ENCODE results near the gene RYR3. TPM values are rescaled to one million over a fixed set of nuclear protein-coding genes. Genes with fewer than 3 reads are reported as not detected.

Gene RYR3
- total RNA-seq, 1 experiment from 2014 or later = 0.66 TPM

DNA sequence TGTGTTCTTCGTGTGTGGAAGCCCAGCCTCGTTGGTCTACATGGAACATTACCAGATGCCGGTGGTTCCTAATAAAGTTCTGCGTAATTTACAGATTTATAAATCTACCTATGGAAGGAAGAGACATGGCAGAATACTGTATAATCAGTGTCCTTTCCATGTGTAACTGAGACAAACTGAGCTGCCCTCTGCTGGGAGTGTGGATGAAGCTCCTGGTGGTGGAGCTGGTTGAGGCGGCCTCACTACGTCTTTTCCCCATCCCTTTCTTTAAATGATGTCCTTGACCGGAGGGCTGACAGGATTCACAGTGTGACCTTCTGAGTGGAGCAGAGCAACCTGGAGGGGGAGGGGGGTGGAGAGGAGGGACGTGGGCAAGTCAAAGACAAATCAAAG is 390.5 kb downstream of the RYR3 start:
- no peak for TF ChIP-seq CTCF (IDR thresholded peaks at IDR 0.05; ENCODE audit: insufficient read depth in 1 of 2, low read depth in 1 of 2, low read length in 1 of 2, severe bottlenecking in 1 of 2, unreplicated experiment in 1 of 2)
- no peak for DNase-seq
- POLR2A ChIA-PET = no interaction called here
- no TSS peak for BruUV-seq (replicated peaks)
- Histone ChIP-seq H3K9me3 (no peaks in the 10 kb centered on the region), H3K4me1 (no peaks in the 10 kb centered on the region), H3K4me3 (ENCODE audit: low read depth, low read length) (no peak overlapping the region), H3K36me3 (ENCODE audit: control insufficient read depth, insufficient read depth, low read length) (no peaks in the 10 kb centered on the region), H3K27me3 (replicated peaks; ENCODE audit: control insufficient read depth, insufficient read depth, low read length) (no peaks in the 10 kb centered on the region)
- Mint-ChIP-seq H3K27ac (ENCODE audit: unreplicated experiment) (no peak overlapping the region), H3K27me3 (ENCODE audit: insufficient read depth, unreplicated experiment) (peaks cover 9% of the 10 kb centered on the region), H3K4me1 (ENCODE audit: low read depth, unreplicated experiment) (no peaks in the 10 kb centered on the region), H3K4me3 (ENCODE audit: unreplicated experiment) (no peak overlapping the region), H3K36me3 (ENCODE audit: insufficient read depth, unreplicated experiment) (no peaks in the 10 kb centered on the region), H3K9me3 (ENCODE audit: unreplicated experiment) (no peaks in the 10 kb centered on the region)
- CTCF ChIA-PET = interaction anchor here (0.6 to 2.4 kb wide), 15 partner anchors 11 to 615 kb away, joined by 3 to 67 read pairs (median 3); partner anchors contain the start of gene FMN1
- intact Hi-C loops (cut with micrococcal nuclease; ENCODE audit: unreplicated experiment) = no loop called here

DNA sequence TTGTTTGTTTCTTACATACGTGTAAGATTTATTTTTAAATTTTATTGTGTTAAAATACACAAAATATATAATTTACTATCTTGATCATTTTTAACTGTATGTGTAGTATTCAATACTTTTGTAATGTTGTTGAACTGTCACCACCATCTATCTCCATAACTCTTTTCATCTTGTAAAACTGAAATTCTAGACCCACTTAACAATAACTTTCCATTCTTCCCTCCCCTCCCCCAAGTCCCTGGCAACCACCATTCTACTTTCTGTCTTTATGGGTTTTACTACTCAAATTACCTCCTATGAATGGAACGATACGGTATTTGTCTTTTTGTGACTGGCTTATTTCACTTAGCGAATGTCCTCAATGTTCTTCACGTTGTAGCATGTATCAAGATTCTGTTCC is 395.4 kb downstream of the RYR3 start:
- no TSS peak for BruUV-seq (replicated peaks)
- Histone ChIP-seq H3K4me3 (ENCODE audit: low read depth, low read length) (no peak overlapping the region), H3K9me3 (no peaks in the 10 kb centered on the region; the same call in 1 of the 2 replicates), H3K27me3 (replicated peaks; ENCODE audit: control insufficient read depth, insufficient read depth, low read length) (no peaks in the 10 kb centered on the region), H3K4me1 (no peaks in the 10 kb centered on the region), H3K36me3 (ENCODE audit: control insufficient read depth, insufficient read depth, low read length) (no peaks in the 10 kb centered on the region)
- no peaks in the 10 kb centered on the region for H3K4me1 Mint-ChIP-seq (ENCODE audit: low read depth, unreplicated experiment)
- intact Hi-C loops (cut with micrococcal nuclease; ENCODE audit: unreplicated experiment) = no loop called here
- no peak for TF ChIP-seq CTCF (IDR thresholded peaks at IDR 0.05; ENCODE audit: insufficient read depth in 1 of 2, low read depth in 1 of 2, low read length in 1 of 2, severe bottlenecking in 1 of 2, unreplicated experiment in 1 of 2)
- H3K27me3 Mint-ChIP-seq (ENCODE audit: insufficient read depth, unreplicated experiment) = peaks cover 12% of the 10 kb centered on the region
- H3K27ac Mint-ChIP-seq (ENCODE audit: unreplicated experiment) = no peak overlapping the region
- peaks cover 26% of the 10 kb centered on the region for H3K9me3 Mint-ChIP-seq (ENCODE audit: unreplicated experiment)
- CTCF ChIA-PET = no interaction called here
- no peak for DNase-seq
- no peaks in the 10 kb centered on the region for H3K36me3 Mint-ChIP-seq (ENCODE audit: insufficient read depth, unreplicated experiment)
- no peak overlapping the region for H3K4me3 Mint-ChIP-seq (ENCODE audit: unreplicated experiment)
- POLR2A ChIA-PET = no interaction called here

GRCh38 chr15:33710748-33711147 is 400.0 kb downstream of the RYR3 start:
- no peak overlapping the region for H3K27ac Mint-ChIP-seq (ENCODE audit: unreplicated experiment)
- CTCF ChIA-PET = no interaction called here
- BruUV-seq (replicated peaks) = no TSS peak

More at GRCh38 chr15:33710748-33711147, 400.0 kb downstream of the RYR3 start:
- no peaks in the 10 kb centered on the region for H3K36me3 ChIP-seq (ENCODE audit: control insufficient read depth, insufficient read depth, low read length)
- no peaks in the 10 kb centered on the region for H3K27me3 ChIP-seq (replicated peaks; ENCODE audit: control insufficient read depth, insufficient read depth, low read length)
- Mint-ChIP-seq H3K9me3 (ENCODE audit: unreplicated experiment) (peaks cover 26% of the 10 kb centered on the region), H3K36me3 (ENCODE audit: insufficient read depth, unreplicated experiment) (no peaks in the 10 kb centered on the region), H3K27me3 (ENCODE audit: insufficient read depth, unreplicated experiment) (peaks cover 15% of the 10 kb centered on the region), H3K4me3 (ENCODE audit: unreplicated experiment) (no peak overlapping the region), H3K4me1 (ENCODE audit: low read depth, unreplicated experiment) (no peaks in the 10 kb centered on the region)
- DNase-seq = no peak
- intact Hi-C loops (cut with micrococcal nuclease; ENCODE audit: unreplicated experiment) = no loop called here
- POLR2A ChIA-PET = no interaction called here
- no peak for TF ChIP-seq CTCF (IDR thresholded peaks at IDR 0.05; ENCODE audit: insufficient read depth in 1 of 2, low read depth in 1 of 2, low read length in 1 of 2, severe bottlenecking in 1 of 2, unreplicated experiment in 1 of 2)
- no peaks in the 10 kb centered on the region; the same call in 1 of the 2 replicates for H3K9me3 ChIP-seq
- no peaks in the 10 kb centered on the region for H3K4me1 ChIP-seq
- H3K4me3 ChIP-seq (ENCODE audit: low read depth, low read length) = no peak overlapping the region
